ENCODE results near the gene PAWR.
"Not testable (repeated sequence)": the region's sequence is repeated elsewhere in the genome, so short reads cannot be mapped to it uniquely, and the experiment has no call there.

Gene PAWR

DNA sequence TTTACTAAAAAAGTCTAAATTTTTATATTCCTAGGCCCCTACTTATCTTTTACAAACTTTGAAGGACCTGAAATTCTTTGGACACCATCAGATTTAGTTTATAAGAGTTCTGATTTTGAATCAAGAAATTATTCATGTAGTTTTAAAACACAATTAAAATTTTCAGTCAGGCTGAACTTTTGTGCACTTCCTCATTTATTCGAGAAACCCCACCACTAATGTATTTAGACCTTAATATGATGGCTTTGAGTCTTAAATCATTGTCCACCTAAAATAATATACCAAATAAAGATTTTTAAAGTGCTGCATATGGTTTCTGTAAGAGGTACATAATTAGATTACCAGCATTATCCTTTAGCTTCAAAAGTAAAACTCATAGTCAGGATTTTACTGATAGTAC, 103.4 kb downstream of the PAWR start:
- Mint-ChIP-seq H3K4me1 (ENCODE audit: low read depth in 2 of 2) (no peaks in the 10 kb centered on the region), H3K9me3 (peaks cover 3 to 6% of the 10 kb centered on the region in 2 donors), H3K27me3 (no peaks in the 10 kb centered on the region), H3K36me3 (ENCODE audit: insufficient read depth) (no peaks in the 10 kb centered on the region), H3K27ac (no peak overlapping the region), H3K4me3 (no peak overlapping the region)
- DNase-seq = no peak
- no peak for ATAC-seq (replicated peaks)

DNA sequence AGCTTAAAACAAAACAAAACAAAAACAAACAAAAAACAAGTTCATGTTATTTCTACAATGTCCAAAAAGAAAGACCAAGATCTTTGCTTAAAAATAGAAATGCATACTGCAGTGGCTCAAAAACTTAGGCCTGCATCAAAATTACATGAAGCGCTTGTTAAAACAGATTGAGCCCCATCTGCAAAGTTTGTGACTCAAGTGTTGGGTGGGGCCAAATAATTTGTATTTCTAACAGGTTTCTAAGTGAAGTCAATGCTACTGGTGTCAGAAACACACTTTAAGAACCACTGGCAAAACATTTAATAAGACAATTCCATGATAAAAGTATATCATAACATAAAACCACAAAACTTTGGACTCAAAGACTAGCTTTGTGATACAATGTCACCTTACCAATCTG, 105.6 kb downstream of the PAWR start:
- Mint-ChIP-seq H3K9me3 (peaks cover 3 to 6% of the 10 kb centered on the region in 2 donors), H3K4me1 (ENCODE audit: low read depth in 2 of 2) (no peaks in the 10 kb centered on the region), H3K36me3 (ENCODE audit: insufficient read depth) (no peaks in the 10 kb centered on the region), H3K27ac (no peak overlapping the region), H3K27me3 (no peaks in the 10 kb centered on the region), H3K4me3 (no peak overlapping the region)
- ATAC-seq (replicated peaks) (no peak), DNase-seq (no peak)

DNA sequence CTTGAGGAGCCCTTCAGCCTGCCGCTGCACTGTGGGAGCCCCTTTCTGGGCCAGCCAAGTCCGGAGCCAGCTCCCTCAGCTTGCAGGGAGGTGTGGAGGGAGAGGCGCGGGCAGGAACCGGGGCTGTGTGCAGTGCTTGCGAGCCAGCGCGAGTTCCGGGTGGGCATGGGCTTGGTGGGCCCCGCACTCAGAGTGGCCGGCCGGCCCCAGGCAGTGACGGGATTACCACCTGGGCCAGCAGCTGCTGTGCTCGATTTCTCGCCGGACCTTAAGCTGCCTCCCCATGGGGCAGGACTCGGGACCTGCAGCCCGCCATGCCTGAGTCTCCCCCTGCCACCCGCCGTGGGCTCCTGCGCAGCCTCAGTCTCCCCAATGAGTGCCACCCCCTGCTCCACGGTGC, 116.9 kb downstream of the PAWR start:
- peaks cover 6 to 7% of the 10 kb centered on the region in 2 donors for H3K9me3 Mint-ChIP-seq
- ATAC-seq (replicated peaks) (no peak), DNase-seq (no peak)
- H3K4me3 Mint-ChIP-seq = no peak overlapping the region
- H3K36me3 Mint-ChIP-seq (ENCODE audit: insufficient read depth) = no peaks in the 10 kb centered on the region
- no peaks in the 10 kb centered on the region for H3K4me1 Mint-ChIP-seq (ENCODE audit: low read depth in 2 of 2)
- H3K27me3 Mint-ChIP-seq = no peaks in the 10 kb centered on the region
- H3K27ac Mint-ChIP-seq = no peak overlapping the region

DNA sequence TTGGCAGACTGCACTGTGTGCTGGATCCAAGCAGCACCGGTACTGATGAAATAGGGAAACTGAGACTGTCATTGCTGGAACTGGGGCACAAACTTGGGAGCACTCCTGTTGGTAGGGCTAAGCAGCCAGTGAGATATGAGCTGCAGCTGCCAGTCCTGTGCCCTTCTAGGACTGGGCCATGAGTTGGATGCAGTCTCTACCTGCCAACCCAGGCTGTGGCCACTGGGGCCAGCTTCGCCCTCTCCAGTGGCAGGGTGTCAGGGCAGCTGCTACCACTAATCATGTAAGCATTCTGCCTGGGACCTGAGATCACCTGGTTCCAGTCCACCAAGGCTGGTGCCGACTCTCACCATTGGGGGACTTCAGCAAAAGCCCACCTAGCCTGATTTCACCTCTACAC, 121.1 kb downstream of the PAWR start:
- no peaks in the 10 kb centered on the region for H3K4me1 Mint-ChIP-seq (ENCODE audit: low read depth in 2 of 2)
- no peaks in the 10 kb centered on the region for H3K36me3 Mint-ChIP-seq (ENCODE audit: insufficient read depth)
- peaks cover 0 to 7% of the 10 kb centered on the region in 2 donors for H3K27me3 Mint-ChIP-seq
- no peak overlapping the region for H3K4me3 Mint-ChIP-seq
- ATAC-seq (replicated peaks) = no peak
- DNase-seq = no peak
- no peak overlapping the region for H3K27ac Mint-ChIP-seq
- H3K9me3 Mint-ChIP-seq = peaks cover 3 to 5% of the 10 kb centered on the region in 2 donors

DNA sequence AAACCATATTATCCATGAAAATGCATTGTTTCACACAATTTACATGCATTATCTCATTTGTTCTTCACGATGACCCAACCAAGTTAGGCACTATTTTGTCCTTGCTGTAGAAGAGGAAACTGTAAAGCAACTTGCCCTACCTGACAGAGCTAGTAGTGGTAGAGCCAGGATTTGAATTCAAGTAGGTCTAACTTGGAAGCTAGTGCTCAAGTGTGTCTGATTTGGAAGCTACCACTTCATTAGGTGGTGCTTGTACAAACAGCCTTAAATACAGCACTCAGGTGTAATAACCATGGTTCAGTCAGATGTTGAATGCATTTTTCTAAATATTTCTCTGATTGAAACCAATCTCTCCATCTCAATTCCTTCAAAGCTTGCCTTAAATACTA, 123.6 kb downstream of the PAWR start:
- Mint-ChIP-seq H3K9me3 (peaks cover 0 to 5% of the 10 kb centered on the region in 2 donors), H3K4me3 (no peak overlapping the region), H3K36me3 (ENCODE audit: insufficient read depth) (no peaks in the 10 kb centered on the region), H3K27me3 (peaks cover 0 to 7% of the 10 kb centered on the region in 2 donors), H3K4me1 (ENCODE audit: low read depth in 2 of 2) (no peaks in the 10 kb centered on the region), H3K27ac (no peak overlapping the region)
- ATAC-seq (replicated peaks) (no peak), DNase-seq (no peak)

DNA sequence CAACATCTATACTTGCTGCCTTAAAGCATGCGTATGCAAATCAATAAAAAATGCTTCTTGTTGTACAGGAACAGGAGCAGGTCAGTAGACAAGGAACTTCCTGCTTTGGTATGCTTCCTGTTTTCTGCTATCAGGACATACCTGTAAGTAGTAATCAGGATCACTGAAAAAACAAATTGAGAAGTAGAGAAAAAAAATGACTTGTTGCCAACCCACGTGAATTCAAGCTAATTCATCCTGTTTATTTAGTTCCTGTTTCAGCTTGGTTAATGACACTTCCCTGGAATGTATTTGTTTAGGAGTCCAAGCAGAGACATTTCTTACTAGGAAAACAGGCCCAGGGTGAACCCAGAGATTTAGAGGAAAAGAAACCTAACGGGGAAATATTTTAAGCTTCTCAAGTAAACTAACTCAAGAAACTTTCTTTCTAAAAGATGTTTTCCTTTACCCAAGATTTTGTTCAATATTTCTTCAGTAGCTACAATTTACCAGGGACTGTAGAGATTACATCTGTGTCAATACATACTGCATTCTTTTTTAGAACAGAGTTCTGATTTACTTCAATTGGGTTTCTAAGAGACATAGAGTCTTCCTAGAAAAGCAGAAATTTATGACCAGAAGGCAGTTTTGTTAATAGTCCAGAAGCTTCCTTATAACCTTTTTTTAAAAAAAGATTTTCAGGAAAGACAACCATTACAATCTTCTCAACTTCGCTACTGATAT, 124.2 kb downstream of the PAWR start:
- H3K4me1 Mint-ChIP-seq (ENCODE audit: low read depth in 2 of 2) = no peaks in the 10 kb centered on the region
- no peak overlapping the region for H3K4me3 Mint-ChIP-seq
- peaks cover 0 to 5% of the 10 kb centered on the region in 2 donors for H3K9me3 Mint-ChIP-seq
- H3K27ac Mint-ChIP-seq = no peak overlapping the region
- DNase-seq = no peak
- no peaks in the 10 kb centered on the region for H3K36me3 Mint-ChIP-seq (ENCODE audit: insufficient read depth)
- ATAC-seq (replicated peaks) = no peak
- H3K27me3 Mint-ChIP-seq = peaks cover 0 to 7% of the 10 kb centered on the region in 2 donors

DNA sequence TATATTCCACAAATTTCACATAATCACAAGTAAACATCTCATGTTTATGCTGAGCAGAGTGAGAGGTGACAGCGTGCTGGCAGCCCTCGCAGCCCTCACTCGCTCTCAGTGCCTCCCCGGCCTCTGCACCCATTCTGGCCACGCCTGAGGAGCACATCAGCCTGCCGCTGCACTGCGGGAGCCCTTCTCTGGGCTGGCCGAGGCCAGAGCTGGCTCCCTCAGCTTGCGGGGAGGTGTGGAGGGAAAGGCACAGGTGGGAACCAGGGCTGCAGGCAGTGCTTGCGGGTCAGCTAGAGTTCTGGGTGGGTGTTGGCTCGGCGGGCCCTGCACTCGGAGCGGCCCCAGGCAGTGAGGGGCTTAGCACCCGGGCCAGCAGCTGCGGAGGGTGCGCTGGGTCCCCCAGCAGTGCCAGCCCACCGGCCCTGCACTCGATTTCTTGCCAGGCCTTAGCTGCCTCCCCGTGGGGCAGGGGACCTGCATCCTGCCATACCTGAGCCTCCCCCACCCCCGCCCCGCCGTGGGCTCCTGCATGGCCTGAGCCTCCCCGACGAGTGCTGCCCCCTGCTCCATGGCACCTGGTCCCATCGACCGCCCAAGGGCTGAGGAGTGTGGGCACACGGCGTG, 125.9 kb downstream of the PAWR start:
- ATAC-seq (replicated peaks); H3K9me3 Mint-ChIP-seq; H3K27me3 Mint-ChIP-seq; H3K4me1 Mint-ChIP-seq (ENCODE audit: low read depth in 2 of 2); DNase-seq; H3K36me3 Mint-ChIP-seq (ENCODE audit: insufficient read depth); H3K4me3 Mint-ChIP-seq; H3K27ac Mint-ChIP-seq: not testable (repeated sequence)

DNA sequence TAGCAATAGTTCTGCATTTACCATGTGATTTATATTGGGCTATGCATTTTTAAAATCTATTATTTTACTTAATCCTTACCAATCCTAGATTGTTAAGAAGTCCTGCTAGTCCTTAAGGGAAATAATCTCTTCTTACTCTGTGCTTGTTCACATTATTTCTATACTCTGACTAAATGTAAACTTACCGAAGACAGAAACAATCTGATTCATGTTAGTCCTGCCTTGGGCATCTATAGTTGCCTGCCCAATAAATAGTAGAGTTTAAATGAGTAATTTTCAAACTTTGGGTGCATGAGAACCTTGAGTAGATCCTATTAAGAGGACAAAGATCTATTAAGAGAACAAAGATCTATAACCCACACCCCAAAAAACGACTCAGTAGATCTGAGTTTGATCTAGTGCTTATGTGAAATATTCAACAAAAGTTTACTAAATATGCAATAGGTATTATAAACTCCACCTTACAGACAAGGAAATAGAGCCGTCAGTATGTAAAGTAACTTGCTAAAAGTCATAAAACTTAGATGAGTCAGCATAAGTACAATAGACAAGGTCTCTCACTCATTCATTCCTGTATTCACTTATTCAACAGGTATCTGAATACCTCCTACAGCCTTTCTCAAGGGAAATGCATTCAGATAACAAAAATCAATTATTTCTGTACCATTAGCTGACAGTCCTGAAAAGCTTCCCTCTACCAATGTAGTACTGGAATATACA, 127.6 kb downstream of the PAWR start:
- Mint-ChIP-seq H3K27me3 (peaks cover 0 to 7% of the 10 kb centered on the region in 2 donors), H3K9me3 (no peaks in the 10 kb centered on the region), H3K36me3 (ENCODE audit: insufficient read depth) (no peaks in the 10 kb centered on the region), H3K4me1 (ENCODE audit: low read depth in 2 of 2) (no peaks in the 10 kb centered on the region), H3K27ac (no peak overlapping the region), H3K4me3 (no peak overlapping the region)
- DNase-seq (no peak), ATAC-seq (replicated peaks) (no peak)

DNA sequence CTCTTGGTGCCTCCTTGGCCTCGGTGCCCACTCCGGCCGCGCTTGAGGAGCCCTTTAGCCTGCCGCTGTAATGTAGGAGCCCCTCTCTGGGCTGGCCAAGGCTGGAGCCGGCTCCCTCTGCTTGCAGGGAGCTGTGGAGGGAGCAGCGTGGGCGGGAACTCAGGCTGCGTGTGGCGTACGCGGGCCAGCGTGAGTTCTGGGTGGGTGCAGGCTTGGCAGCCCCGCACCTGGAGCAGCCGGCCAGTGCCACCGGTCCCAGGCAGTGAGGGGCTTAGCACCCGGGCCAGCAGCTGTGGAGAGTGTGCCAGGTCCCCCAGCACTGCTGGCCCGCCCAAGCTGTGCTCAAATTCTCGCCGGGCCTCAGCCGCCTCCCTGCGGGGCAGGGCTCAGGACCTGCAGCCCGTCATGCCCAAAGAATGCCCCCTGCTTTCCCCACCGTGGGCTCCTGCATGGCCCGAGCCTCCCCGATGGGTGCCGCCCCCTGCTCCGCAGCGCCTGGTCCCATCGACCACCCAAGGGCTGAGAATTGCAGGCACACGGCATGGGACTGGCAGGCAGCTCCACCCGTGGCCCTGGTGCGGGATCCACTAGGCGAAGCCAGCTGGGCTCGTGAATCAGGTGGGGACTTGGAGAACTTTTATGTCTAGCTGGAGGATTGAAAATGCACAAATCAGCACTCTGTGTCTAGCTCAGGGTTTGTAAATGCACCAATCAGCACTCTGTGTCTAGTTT, 129.2 kb downstream of the PAWR start:
- H3K36me3 Mint-ChIP-seq (ENCODE audit: insufficient read depth) = no peaks in the 10 kb centered on the region
- no peaks in the 10 kb centered on the region for H3K9me3 Mint-ChIP-seq
- ATAC-seq (replicated peaks) = no peak
- H3K4me3 Mint-ChIP-seq = no peak overlapping the region
- no peak overlapping the region for H3K27ac Mint-ChIP-seq
- no peak for DNase-seq
- no peaks in the 10 kb centered on the region for H3K4me1 Mint-ChIP-seq (ENCODE audit: low read depth in 2 of 2)
- H3K27me3 Mint-ChIP-seq = peaks cover 0 to 7% of the 10 kb centered on the region in 2 donors

DNA sequence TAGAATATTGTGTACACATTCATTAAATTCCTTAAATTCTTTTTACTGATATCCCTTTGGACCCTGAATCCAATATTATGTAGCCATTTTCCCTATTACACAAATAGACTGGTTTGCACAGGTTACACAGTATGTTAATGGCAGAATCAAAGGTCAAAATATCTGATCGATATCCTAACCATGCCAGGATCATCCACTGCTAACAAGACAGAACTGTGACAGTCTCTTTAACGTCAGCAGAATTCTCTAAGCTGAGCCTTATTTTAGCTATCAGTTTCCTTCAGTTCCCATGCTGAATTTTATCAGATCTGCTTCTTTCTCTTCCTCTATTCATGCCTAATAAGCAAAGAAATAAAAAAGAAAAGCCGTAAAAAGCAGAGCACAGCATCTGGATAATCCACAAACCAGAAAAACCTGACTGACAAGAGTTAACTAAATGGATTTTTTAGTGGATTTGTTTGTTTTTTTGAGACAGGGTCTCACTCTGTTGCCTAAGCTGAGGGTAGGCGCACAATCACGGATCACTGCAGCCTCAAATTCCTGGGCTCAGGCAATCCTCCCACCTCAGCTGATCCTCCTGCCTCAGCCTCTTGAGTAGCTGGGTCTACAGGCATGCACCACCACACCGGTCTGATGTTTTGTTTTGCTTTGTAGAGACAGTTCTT, 130.4 kb downstream of the PAWR start:
- Mint-ChIP-seq H3K27ac (no peak overlapping the region), H3K36me3 (ENCODE audit: insufficient read depth) (no peaks in the 10 kb centered on the region), H3K4me1 (ENCODE audit: low read depth in 2 of 2) (no peaks in the 10 kb centered on the region), H3K9me3 (no peaks in the 10 kb centered on the region), H3K4me3 (no peak overlapping the region), H3K27me3 (peaks cover 0 to under 1% of the 10 kb centered on the region in 2 donors)
- DNase-seq (no peak), ATAC-seq (replicated peaks) (no peak)

DNA sequence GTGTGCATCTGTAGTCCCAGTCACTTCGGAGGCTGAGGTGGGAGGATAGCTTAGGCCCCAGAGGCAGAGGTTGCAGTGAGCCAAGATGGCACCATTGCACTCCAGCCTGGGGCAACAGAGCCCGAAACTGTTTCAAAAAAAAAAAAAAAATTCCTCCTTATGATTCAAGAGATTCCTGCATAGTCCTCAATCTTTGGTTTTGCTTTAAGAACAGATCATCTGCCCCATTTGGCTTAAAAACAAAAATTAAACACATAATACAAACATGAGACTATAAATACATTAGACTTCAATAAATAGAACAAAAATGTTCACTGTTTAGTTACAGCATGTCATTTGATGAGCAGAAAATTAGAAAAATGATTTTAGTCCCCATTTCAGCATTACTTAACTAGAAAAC, 131.2 kb downstream of the PAWR start:
- no peak overlapping the region for H3K4me3 Mint-ChIP-seq
- no peaks in the 10 kb centered on the region for H3K4me1 Mint-ChIP-seq (ENCODE audit: low read depth in 2 of 2)
- no peaks in the 10 kb centered on the region for H3K36me3 Mint-ChIP-seq (ENCODE audit: insufficient read depth)
- H3K27me3 Mint-ChIP-seq = no peaks in the 10 kb centered on the region
- no peak for DNase-seq
- ATAC-seq (replicated peaks) = no peak
- H3K9me3 Mint-ChIP-seq = no peaks in the 10 kb centered on the region
- H3K27ac Mint-ChIP-seq = no peak overlapping the region

DNA sequence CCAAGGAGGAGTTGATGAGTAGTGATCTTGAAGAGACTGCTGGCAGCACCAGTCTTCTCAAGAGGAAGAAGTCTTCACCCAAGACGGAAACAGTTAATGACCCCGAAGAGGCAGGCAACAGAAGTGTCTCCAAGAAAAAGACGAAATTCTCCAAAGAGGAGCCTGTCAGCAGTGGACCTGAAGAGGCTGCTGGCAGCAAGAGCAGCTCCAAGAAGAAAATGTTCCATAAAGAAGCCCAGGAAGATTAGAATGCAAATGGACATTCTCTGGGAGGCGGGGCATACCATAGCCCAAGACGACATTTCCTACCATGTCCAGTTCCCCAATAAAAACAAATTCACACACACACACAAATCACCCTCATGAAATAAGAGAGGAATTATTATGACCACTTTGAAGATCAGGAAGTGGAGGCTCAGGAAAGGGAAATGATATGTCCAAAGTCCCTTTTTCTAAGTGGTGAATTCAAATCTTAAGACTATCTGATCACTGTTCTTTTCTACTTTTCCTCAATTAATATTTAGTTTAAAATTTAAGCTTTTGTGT, 131.8 kb downstream of the PAWR start:
- no peak for ATAC-seq (replicated peaks)
- H3K27me3 Mint-ChIP-seq = no peaks in the 10 kb centered on the region
- H3K27ac Mint-ChIP-seq = no peak overlapping the region
- no peaks in the 10 kb centered on the region for H3K4me1 Mint-ChIP-seq (ENCODE audit: low read depth in 2 of 2)
- no peak overlapping the region for H3K4me3 Mint-ChIP-seq
- no peak for DNase-seq
- no peaks in the 10 kb centered on the region for H3K9me3 Mint-ChIP-seq
- no peaks in the 10 kb centered on the region for H3K36me3 Mint-ChIP-seq (ENCODE audit: insufficient read depth)

All from effector memory CD8-positive, alpha-beta T cell (primary cell).